Endothelial cell (in vitro differentiated cells): ENCODE data around the gene RAB11FIP4. TPM values are rescaled to one million over a fixed set of nuclear protein-coding genes. Genes with fewer than 3 reads are reported as not detected.

Source experiments
- DNase-seq: peaks from one replicate; pipeline ENCODE4 v3.0.0; 2021; ENCODE audit warnings: low spot score
- H3K27ac Mint-ChIP-seq: one replicate; pipeline ENCODE4 v1.8.0; 2021; ENCODE audit warnings: mixed read lengths, inconsistent platforms; ENCODE audit not compliant: unreplicated experiment
- H3K27me3 Mint-ChIP-seq: one replicate; pipeline ENCODE4 v1.8.0; 2021; ENCODE audit warnings: mild to moderate bottlenecking, moderate library complexity, mixed read lengths, inconsistent platforms; ENCODE audit not compliant: unreplicated experiment
- H3K36me3 Mint-ChIP-seq: one replicate; pipeline ENCODE4 v1.8.0; 2021; ENCODE audit warnings: mild to moderate bottlenecking, low read depth, mixed read lengths, inconsistent platforms; ENCODE audit not compliant: unreplicated experiment
- H3K4me1 Mint-ChIP-seq: one replicate; pipeline ENCODE4 v1.8.0; 2021; ENCODE audit warnings: mild to moderate bottlenecking, mixed read lengths, inconsistent platforms; ENCODE audit not compliant: unreplicated experiment
- H3K4me3 Mint-ChIP-seq: one replicate; pipeline ENCODE4 v1.8.0; 2021; ENCODE audit warnings: mild to moderate bottlenecking, mixed read lengths, inconsistent platforms; ENCODE audit not compliant: unreplicated experiment
- H3K9me3 Mint-ChIP-seq: one replicate; pipeline ENCODE4 v1.8.0; 2021; ENCODE audit warnings: mixed read lengths, inconsistent platforms; ENCODE audit not compliant: unreplicated experiment
- CTCF ChIP-seq: fragments of 200-600 bp; sonication (generic); IDR thresholded peaks from one replicate; pipeline ENCODE4 v1.5.0; 2021; ENCODE audit warnings: antibody characterized with exemption; ENCODE audit not compliant: unreplicated experiment
- total RNA-seq: library from RNA; stranded (reverse); fragmentation: NEBNext Ultra II Directional; extraction: Animal tissue kit (Norgen Biotek cat#: 25700); gene quantifications from one replicate; pipeline ENCODE4 v1.2.1, GENCODE V29; 2021; ENCODE audit not compliant: unreplicated experiment

RAB11FIP4 gene
- total RNA-seq, 1 donor from 2014 or later: 0.92 TPM

- Mint-ChIP-seq H3K27me3 (peaks cover 4% of the 10 kb centered on the region), H3K27ac (no peak overlapping the region), H3K9me3 (no peaks in the 10 kb centered on the region), H3K4me1 (peaks cover 8% of the 10 kb centered on the region), H3K4me3 (no peak overlapping the region), H3K36me3 (no peaks in the 10 kb centered on the region)
- DNase-seq: no peak
- no peak for TF ChIP-seq CTCF
Measured at GRCh38 chr17:31579265-31579664, 187.8 kb downstream of the RAB11FIP4 start.

- Mint-ChIP-seq H3K36me3 (no peaks in the 10 kb centered on the region), H3K4me3 (no peak overlapping the region), H3K27me3 (peaks cover 4% of the 10 kb centered on the region), H3K9me3 (no peaks in the 10 kb centered on the region), H3K27ac (no peak overlapping the region), H3K4me1 (peaks cover 4% of the 10 kb centered on the region)
- TF ChIP-seq CTCF: no peak
- DNase-seq: no peak
Measured at GRCh38 chr17:31580316-31580705, 188.8 kb downstream of the RAB11FIP4 start.

- no peak for DNase-seq
- no peak overlapping the region for H3K4me3 Mint-ChIP-seq
- no peak for TF ChIP-seq CTCF
- H3K9me3 Mint-ChIP-seq: no peaks in the 10 kb centered on the region
- H3K27ac Mint-ChIP-seq: peak overlapping the region; percentile 38
- no peaks in the 10 kb centered on the region for H3K36me3 Mint-ChIP-seq
- H3K27me3 Mint-ChIP-seq: peaks cover 4% of the 10 kb centered on the region
- H3K4me1 Mint-ChIP-seq: peaks cover 4% of the 10 kb centered on the region
Measured at GRCh38 chr17:31580706-31581490, 189.4 kb downstream of the RAB11FIP4 start.

- H3K27me3 Mint-ChIP-seq: peaks cover 4% of the 10 kb centered on the region
- H3K27ac Mint-ChIP-seq: no peak overlapping the region
- no peak overlapping the region for H3K4me3 Mint-ChIP-seq
- DNase-seq: no peak
- no peak for TF ChIP-seq CTCF
- H3K9me3 Mint-ChIP-seq: no peaks in the 10 kb centered on the region
- H3K4me1 Mint-ChIP-seq: peaks cover 4% of the 10 kb centered on the region
- H3K36me3 Mint-ChIP-seq: no peaks in the 10 kb centered on the region
Measured at GRCh38 chr17:31581491-31581890, 190.0 kb downstream of the RAB11FIP4 start.

GRCh38 chr17:31582151-31582907 lies 190.9 kb downstream of the RAB11FIP4 start:
- no peak overlapping the region for H3K4me3 Mint-ChIP-seq
- H3K4me1 Mint-ChIP-seq: peaks cover 4% of the 10 kb centered on the region
- DNase-seq: no peak
- TF ChIP-seq CTCF: no peak
- no peaks in the 10 kb centered on the region for H3K9me3 Mint-ChIP-seq
- H3K27me3 Mint-ChIP-seq: peaks cover 4% of the 10 kb centered on the region
- no peak overlapping the region for H3K27ac Mint-ChIP-seq
- no peaks in the 10 kb centered on the region for H3K36me3 Mint-ChIP-seq
